OCI-LY7 (cell line): ENCODE results near the gene NSG1. TPM values are rescaled to one million over a fixed set of nuclear protein-coding genes. Genes with fewer than 3 reads are reported as not detected.

ENCODE experiments used
- BruUV-seq: library from RNA; stranded (reverse); fragments of 400-500 nt; replicated peaks from 2 replicates; lab custom pipeline; 2021; lab: Mats Ljungman, UMichigan
- CTCF ChIA-PET: fragments of 300-600 bp; sonication (Branson Sonifier 250); formaldehyde crosslinking; loops from one replicate; lab custom pipeline; 2022; ENCODE audit warnings: antibody characterized with exemption; ENCODE audit not compliant: unreplicated experiment; lab: Charles Lee
- POLR2A ChIA-PET: fragments of 300-600 bp; sonication (Branson Sonifier 250); formaldehyde crosslinking; loops from one replicate; lab custom pipeline; 2022; ENCODE audit warnings: antibody characterized with exemption; lab: Charles Lee
- DNase-seq: peaks from one replicate; pipeline ENCODE4 v3.0.0-alpha.2; 2015; ENCODE audit warnings: low spot score
- H2AFZ ChIP-seq: fragments of 200-600 bp; sonication (generic), shearing (Covaris generic); 2 replicates; pipeline ENCODE4 v1.6.1; 2014; ENCODE audit warnings: mild to moderate bottlenecking, antibody characterized with exemption, low read length, moderate library complexity
- H3K27ac ChIP-seq: fragments of 200-600 bp; sonication (generic); 2 replicates; pipeline ENCODE4 v1.5.1; 2014; ENCODE audit warnings: mixed run types, low read depth, mild to moderate bottlenecking, moderate library complexity, low read length, inconsistent platforms; ENCODE audit not compliant: poor library complexity, severe bottlenecking
- H3K36me3 ChIP-seq: fragments of 200-600 bp; sonication (generic); 2 replicates; pipeline ENCODE4 v1.6.1; 2014; ENCODE audit warnings: mild to moderate bottlenecking, antibody characterized with exemption, low read length, moderate library complexity, mixed read lengths; ENCODE audit not compliant: insufficient read depth
- H3K4me1 ChIP-seq: fragments of 200-600 bp; sonication (generic); 2 replicates; pipeline ENCODE4 v1.5.1; 2014; ENCODE audit warnings: mild to moderate bottlenecking, low read length; ENCODE audit not compliant: insufficient read depth, poor library complexity, severe bottlenecking
- H3K4me2 ChIP-seq: fragments of 200-600 bp; sonication (generic); 2 replicates; pipeline ENCODE4 v1.6.1; 2014; ENCODE audit warnings: mild to moderate bottlenecking, low read length
- H3K4me3 ChIP-seq: fragments of 200-600 bp; sonication (generic); 2 replicates; pipeline ENCODE4 v1.5.1; 2014; ENCODE audit warnings: mild to moderate bottlenecking, low read depth, low read length; ENCODE audit not compliant: poor library complexity, severe bottlenecking
- H3K79me2 ChIP-seq: fragments of 200-600 bp; sonication (generic); 2 replicates; pipeline ENCODE4 v1.6.1; 2016; ENCODE audit warnings: low read depth, mild to moderate bottlenecking, low read length, moderate library complexity, mixed read lengths; ENCODE audit not compliant: insufficient read depth
- H3K9me2 ChIP-seq: fragments of 200-600 bp; sonication (generic); 2 replicates; pipeline ENCODE4 v1.6.1; 2016; ENCODE audit warnings: mild to moderate bottlenecking, low read length, mixed read lengths; ENCODE audit not compliant: insufficient read depth
- H3K9me3 ChIP-seq: fragments of 200-600 bp; sonication (generic); 2 replicates; pipeline ENCODE4 v1.6.1; 2014; ENCODE audit warnings: mild to moderate bottlenecking, mixed run types, low read length, mixed read lengths
- H4K20me1 ChIP-seq: fragments of 200-600 bp; sonication (generic); 2 replicates; pipeline ENCODE4 v1.6.1; 2014; ENCODE audit warnings: mild to moderate bottlenecking, antibody characterized with exemption, low read length, moderate library complexity, mixed read lengths; ENCODE audit not compliant: insufficient read depth
- CTCF ChIP-seq: fragments of 200-600 bp; sonication (generic); conservative IDR thresholded peaks from 2 replicates; pipeline ENCODE4 v1.5.1; 2014; ENCODE audit warnings: mild to moderate bottlenecking, antibody characterized with exemption, low read length, moderate library complexity, mixed read lengths
- EZH2phosphoT487 ChIP-seq: fragments of 200-600 bp; sonication (generic); IDR thresholded peaks from 2 replicates; pipeline ENCODE4 v1.6.1; 2018; ENCODE audit warnings: low read depth, borderline replicate concordance, mild to moderate bottlenecking, mixed run types, antibody characterized with exemption, low read length, moderate library complexity, mixed read lengths
- intact Hi-C: fragments of 100-400 bp; cut with micrococcal nuclease; formaldehyde crosslinking; loops from one replicate; pipeline ENCODE4 v1.10.0; 2022; ENCODE audit not compliant: unreplicated experiment
- total RNA-seq, 2 experiments: library from RNA; depleted of rRNA in 1 of 2; stranded (reverse); fragments of >200 nt in 1 of 2; shearing (Covaris generic) in 1 of 2; gene quantifications; 2 replicates each; pipeline ENCODE4 v1.2.3, GENCODE V29; 2014 to 2022

NSG1 gene
- total RNA-seq, 2 experiments from 2014 or later = 35.5 to 38.8 TPM

- Histone ChIP-seq H3K27ac (no peak overlapping the region), H2AFZ (peak overlapping the region; percentile 72; the same call in 1 of the 2 replicates), H3K4me2 (peak overlapping the region; percentile 46), H4K20me1 (no peaks in the 10 kb centered on the region), H3K4me1 (peaks cover 17% of the 10 kb centered on the region), H3K9me2 (no peaks in the 10 kb centered on the region), H3K4me3 (no peak overlapping the region), H3K36me3 (peaks cover 49% of the 10 kb centered on the region), H3K79me2 (no peaks in the 10 kb centered on the region), H3K9me3 (no peaks in the 10 kb centered on the region)
- TF ChIP-seq CTCF = no peak; the same call in 1 of the 2 replicates
- TF ChIP-seq EZH2phosphoT487 = no peak
- BruUV-seq = no TSS peak
- intact Hi-C loops = no loop called here
- peak; percentile 54 for DNase-seq
- POLR2A ChIA-PET = interaction anchor here (0.8 to 1.5 kb wide), 2 partner anchors 8 to 13 kb away, joined by 3 read pairs; no protein-coding TSS in a partner anchor
- CTCF ChIA-PET = interaction anchor here (0.6 to 0.7 kb wide), 2 partner anchors 53 to 535 kb away, joined by 3 to 4 read pairs; no protein-coding TSS in a partner anchor
Measured at GRCh38 chr4:4395849-4396627, 9.1 kb downstream of the NSG1 start.

- Histone ChIP-seq H3K9me2 (no peaks in the 10 kb centered on the region), H4K20me1 (no peaks in the 10 kb centered on the region), H3K4me2 (peak overlapping the region; percentile 46), H3K27ac (no peak overlapping the region), H3K4me1 (peaks cover 17% of the 10 kb centered on the region), H3K36me3 (peaks cover 45% of the 10 kb centered on the region), H2AFZ (peak overlapping the region; percentile 72; the same call in 1 of the 2 replicates), H3K79me2 (no peaks in the 10 kb centered on the region), H3K9me3 (no peaks in the 10 kb centered on the region), H3K4me3 (no peak overlapping the region)
- no TSS peak for BruUV-seq
- ChIA-PET POLR2A (interaction anchor here (1.5 kb wide), 1 partner anchor 8 kb away, joined by 3 read pairs; no protein-coding TSS in a partner anchor), CTCF (interaction anchor here (0.6 to 0.7 kb wide), 2 partner anchors 54 to 534 kb away, joined by 3 to 4 read pairs; no protein-coding TSS in a partner anchor)
- no peak for DNase-seq
- intact Hi-C loops = no loop called here
- TF ChIP-seq CTCF (no peak), EZH2phosphoT487 (no peak)
Measured at GRCh38 chr4:4396628-4397440, 9.9 kb downstream of the NSG1 start.
